Fibroblast of the aortic adventitia (primary cell): Measurements from ENCODE around the gene PLXNA3. TPM values are rescaled to one million over a fixed set of nuclear protein-coding genes. Genes with fewer than 3 reads are reported as not detected.

Source experiments
- DNase-seq: peaks from one replicate; pipeline ENCODE4 v3.0.0-alpha.2; 2010; ENCODE audit warnings: low read depth
- H3K4me3 ChIP-seq: 2 replicates; pipeline ENCODE4 v1.5.1; 2011; ENCODE audit warnings: low read depth, mild to moderate bottlenecking, control low read depth, low read length, moderate library complexity
- CTCF ChIP-seq: IDR thresholded peaks from 2 replicates; pipeline ENCODE4 v1.5.1; 2011; ENCODE audit warnings: mild to moderate bottlenecking, low read length, control low read depth, inconsistent platforms; ENCODE audit not compliant: insufficient read depth
- total RNA-seq: library from RNA; depleted of rRNA; stranded (reverse); fragments of >200 nt; gene quantifications from 2 replicates; pipeline ENCODE4 v1.2.3, GENCODE V29; 2012; ENCODE audit warnings: low replicate concordance

PLXNA3 gene
- total RNA-seq, 1 donor, result 25.8 TPM

GRCh38 chrX:154466907-154467306 lies 8.8 kb downstream of the PLXNA3 start:
- TF ChIP-seq CTCF, result no peak
- DNase-seq, result no peak
- H3K4me3 ChIP-seq, result no peak overlapping the region

GRCh38 chrX:154467556-154467955 lies 9.5 kb downstream of the PLXNA3 start:
- no peak for TF ChIP-seq CTCF
- no peak for DNase-seq
- no peak overlapping the region for H3K4me3 ChIP-seq

- DNase-seq, result no peak
- H3K4me3 ChIP-seq, result no peak overlapping the region
- TF ChIP-seq CTCF, result no peak
These were observed 10.1 kb downstream of the PLXNA3 start for GRCh38 chrX:154468217-154468616.

GRCh38 chrX:154469114-154469513 lies 11.0 kb downstream of the PLXNA3 start:
- H3K4me3 ChIP-seq, result no peak overlapping the region
- DNase-seq, result no peak
- no peak for TF ChIP-seq CTCF

- no peak for DNase-seq
- no peak overlapping the region for H3K4me3 ChIP-seq
- TF ChIP-seq CTCF, result no peak
These were observed 11.8 kb downstream of the PLXNA3 start for GRCh38 chrX:154469880-154470279.

GRCh38 chrX:154470434-154470833 lies 12.4 kb downstream of the PLXNA3 start:
- DNase-seq, result no peak
- TF ChIP-seq CTCF, result no peak
- no peak overlapping the region for H3K4me3 ChIP-seq

GRCh38 chrX:154470914-154471568 lies 13.0 kb downstream of the PLXNA3 start:
- DNase-seq, result no peak
- TF ChIP-seq CTCF, result no peak
- H3K4me3 ChIP-seq, result no peak overlapping the region
